DND-41 (cell line): ENCODE measurements around the gene PPFIA2.

Experiments
- ATAC-seq: fragments of 200-7000 bp; cut with Tn5 transposase; 3 replicates; pipeline ENCODE4 v1.9.1; 2021; ENCODE audit warnings: low read depth; ENCODE audit not compliant: insufficient read depth
- DNase-seq: peaks from one replicate; pipeline ENCODE4 v3.0.0-alpha.2; 2020
- H2AFZ ChIP-seq: 2 replicates; pipeline ENCODE4 v1.6.0; 2012; ENCODE audit warnings: low read depth, low read length
- H3K27ac ChIP-seq: 2 replicates; pipeline ENCODE4 v1.5.1; 2012; ENCODE audit warnings: low read length, inconsistent platforms
- H3K27me3 ChIP-seq: fragments of 200-600 bp; sonication (generic); 2 replicates; pipeline ENCODE4 v1.6.0; 2012; ENCODE audit warnings: low read length, mild to moderate bottlenecking, inconsistent platforms; ENCODE audit not compliant: insufficient read depth, poor library complexity
- H3K36me3 ChIP-seq: 2 replicates; pipeline ENCODE4 v1.5.1; 2012; ENCODE audit warnings: low read length, inconsistent platforms; ENCODE audit not compliant: insufficient read depth
- H3K4me1 ChIP-seq: 2 replicates; pipeline ENCODE4 v1.5.1; 2012; ENCODE audit warnings: mild to moderate bottlenecking, low read length; ENCODE audit not compliant: insufficient read depth
- H3K4me2 ChIP-seq: 2 replicates; pipeline ENCODE4 v1.6.0; 2012; ENCODE audit warnings: mild to moderate bottlenecking, moderate library complexity, low read length, inconsistent platforms; ENCODE audit not compliant: insufficient read depth
- H3K4me3 ChIP-seq, 2 experiments: fragments of 200-600 bp in 1 of 2; shearing (Covaris generic) in 1 of 2; 2 replicates each; pipeline ENCODE4 v1.5.1; 2012 to 2016; ENCODE audit warnings: inconsistent platforms in 2 of 2, low read length in 2 of 2, mild to moderate bottlenecking in 2 of 2, low read depth in 1 of 2, moderate library complexity in 1 of 2
- H3K79me2 ChIP-seq: 2 replicates; pipeline ENCODE4 v1.6.0; 2012; ENCODE audit warnings: low read length, inconsistent platforms; ENCODE audit not compliant: insufficient read depth
- H3K9ac ChIP-seq: 2 replicates; pipeline ENCODE4 v1.6.0; 2012; ENCODE audit warnings: low read depth, mild to moderate bottlenecking, inconsistent platforms, low read length, moderate library complexity
- H3K9me3 ChIP-seq: 2 replicates; pipeline ENCODE4 v1.5.1; 2012; ENCODE audit warnings: low read length, moderate library complexity, mild to moderate bottlenecking, inconsistent platforms; ENCODE audit not compliant: insufficient read depth, severe bottlenecking
- H4K20me1 ChIP-seq: 2 replicates; pipeline ENCODE4 v1.6.0; 2012; ENCODE audit warnings: low read length; ENCODE audit not compliant: insufficient read depth
- EZH2 ChIP-seq: IDR thresholded peaks from 3 replicates; pipeline ENCODE4 v1.6.1; 2012; ENCODE audit warnings: borderline replicate concordance, low read depth, mild to moderate bottlenecking, moderate library complexity, low read length, inconsistent platforms; ENCODE audit not compliant: severe bottlenecking
- TF ChIP-seq, protein P1 (sequence below): IDR thresholded peaks from 2 replicates; pipeline ENCODE4 v1.5.1; 2012; ENCODE audit warnings: borderline replicate concordance, low read length, moderate library complexity, mild to moderate bottlenecking; ENCODE audit not compliant: poor library complexity, severe bottlenecking; ENCODE audit errors: extremely low read depth

Gene PPFIA2

DNA sequence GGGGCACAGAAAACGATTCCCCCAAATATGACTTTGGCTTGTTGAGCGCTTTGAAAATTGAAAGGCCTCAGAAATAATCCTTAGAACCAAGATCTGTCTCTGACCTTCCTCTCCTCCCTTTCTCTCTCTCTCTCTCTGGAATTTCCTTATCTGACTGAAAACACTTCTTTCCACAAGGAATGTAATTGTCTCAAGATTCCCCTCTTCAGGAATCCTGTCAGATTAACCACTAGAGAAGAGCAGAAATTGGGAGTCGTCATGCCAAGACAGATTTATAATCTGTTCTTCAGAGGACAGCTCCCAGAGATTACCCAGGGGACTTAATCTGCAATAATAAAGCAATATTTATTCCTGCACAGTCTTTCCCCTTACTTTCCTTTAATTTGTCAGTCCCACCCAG is 363.7 kb downstream of the PPFIA2 start:
- H2AFZ ChIP-seq = no peak overlapping the region
- no peak for ATAC-seq
- no peaks in the 10 kb centered on the region for H3K9me3 ChIP-seq

DNA sequence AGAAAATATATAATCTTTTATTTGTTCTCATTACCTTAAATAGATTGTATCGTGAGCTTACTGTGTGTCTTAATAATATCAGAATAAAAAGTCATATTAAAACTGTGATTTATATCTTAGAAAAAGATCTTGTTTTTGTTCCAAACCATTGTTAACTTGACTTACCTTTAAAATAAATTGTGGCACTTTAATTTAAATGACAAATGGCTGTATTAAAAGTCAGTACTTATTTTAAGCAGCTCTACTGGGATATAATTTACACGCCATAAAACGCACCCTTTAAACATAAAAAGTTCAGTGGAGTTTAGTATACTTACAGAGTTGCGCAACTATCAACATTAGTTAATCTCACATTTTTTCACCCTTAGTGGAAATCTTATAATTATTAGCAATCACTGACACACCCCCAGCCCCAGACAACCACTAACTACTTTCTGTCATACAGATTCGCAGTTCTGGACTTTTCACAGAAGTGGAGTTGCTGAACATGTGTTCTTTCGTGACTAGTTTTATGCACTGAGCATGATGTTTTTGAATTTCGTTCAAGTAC is 369.5 kb downstream of the PPFIA2 start:
- Histone ChIP-seq H3K4me1 (no peaks in the 10 kb centered on the region), H3K4me3 (no peak overlapping the region), H2AFZ (no peak overlapping the region), H4K20me1 (no peaks in the 10 kb centered on the region), H3K36me3 (no peaks in the 10 kb centered on the region), H3K27ac (no peak overlapping the region), H3K9me3 (no peaks in the 10 kb centered on the region), H3K27me3 (no peaks in the 10 kb centered on the region), H3K9ac (no peak overlapping the region), H3K79me2 (no peaks in the 10 kb centered on the region), H3K4me2 (no peak overlapping the region)
- DNase-seq (no peak), ATAC-seq (no peak)
- TF ChIP-seq, protein P1, sequence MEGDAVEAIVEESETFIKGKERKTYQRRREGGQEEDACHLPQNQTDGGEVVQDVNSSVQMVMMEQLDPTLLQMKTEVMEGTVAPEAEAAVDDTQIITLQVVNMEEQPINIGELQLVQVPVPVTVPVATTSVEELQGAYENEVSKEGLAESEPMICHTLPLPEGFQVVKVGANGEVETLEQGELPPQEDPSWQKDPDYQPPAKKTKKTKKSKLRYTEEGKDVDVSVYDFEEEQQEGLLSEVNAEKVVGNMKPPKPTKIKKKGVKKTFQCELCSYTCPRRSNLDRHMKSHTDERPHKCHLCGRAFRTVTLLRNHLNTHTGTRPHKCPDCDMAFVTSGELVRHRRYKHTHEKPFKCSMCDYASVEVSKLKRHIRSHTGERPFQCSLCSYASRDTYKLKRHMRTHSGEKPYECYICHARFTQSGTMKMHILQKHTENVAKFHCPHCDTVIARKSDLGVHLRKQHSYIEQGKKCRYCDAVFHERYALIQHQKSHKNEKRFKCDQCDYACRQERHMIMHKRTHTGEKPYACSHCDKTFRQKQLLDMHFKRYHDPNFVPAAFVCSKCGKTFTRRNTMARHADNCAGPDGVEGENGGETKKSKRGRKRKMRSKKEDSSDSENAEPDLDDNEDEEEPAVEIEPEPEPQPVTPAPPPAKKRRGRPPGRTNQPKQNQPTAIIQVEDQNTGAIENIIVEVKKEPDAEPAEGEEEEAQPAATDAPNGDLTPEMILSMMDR = no peak
- TF ChIP-seq EZH2 = no peak

More for the DNA sequence above, 363.7 kb downstream of the PPFIA2 start:
- TF ChIP-seq EZH2 = no peak
- TF ChIP-seq, protein P1 = no peak
- no peak for DNase-seq
- no peaks in the 10 kb centered on the region for H3K79me2 ChIP-seq
- H3K9ac ChIP-seq = no peak overlapping the region
- no peaks in the 10 kb centered on the region for H4K20me1 ChIP-seq
- no peak overlapping the region for H3K4me3 ChIP-seq
- no peaks in the 10 kb centered on the region for H3K27me3 ChIP-seq
- no peak overlapping the region for H3K4me2 ChIP-seq
- no peaks in the 10 kb centered on the region for H3K4me1 ChIP-seq
- no peaks in the 10 kb centered on the region for H3K36me3 ChIP-seq
- no peak overlapping the region for H3K27ac ChIP-seq

DNA sequence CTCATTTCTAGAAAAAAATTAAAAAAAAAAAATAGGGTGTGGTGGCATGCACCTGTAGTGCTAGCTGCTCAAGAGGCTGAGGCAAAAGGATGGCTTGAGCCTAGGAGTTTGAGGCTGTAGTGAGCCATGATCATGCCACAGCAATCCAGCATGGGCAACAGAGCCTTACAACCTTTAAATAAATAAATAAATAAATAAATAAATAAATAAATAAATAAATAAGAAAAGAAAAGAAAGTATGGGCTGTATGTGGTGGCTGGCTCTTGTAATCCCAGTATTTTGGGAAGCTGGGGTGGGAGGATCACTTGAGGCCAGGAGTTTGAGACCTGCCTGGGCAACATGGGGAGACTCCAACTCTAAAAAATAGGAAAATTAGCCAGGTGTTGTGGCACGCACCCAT is 373.0 kb downstream of the PPFIA2 start:
- no peak overlapping the region for H3K27ac ChIP-seq
- H3K27me3 ChIP-seq = no peaks in the 10 kb centered on the region
- no peak overlapping the region for H2AFZ ChIP-seq
- H3K4me1 ChIP-seq = no peaks in the 10 kb centered on the region
- no peak overlapping the region for H3K9ac ChIP-seq
- H4K20me1 ChIP-seq = no peaks in the 10 kb centered on the region
- no peaks in the 10 kb centered on the region for H3K79me2 ChIP-seq
- H3K4me2 ChIP-seq = no peak overlapping the region
- TF ChIP-seq, protein P1 = no peak
- TF ChIP-seq EZH2 = no peak
- no peaks in the 10 kb centered on the region for H3K36me3 ChIP-seq
- DNase-seq (no peak), ATAC-seq (no peak)
- no peak overlapping the region for H3K4me3 ChIP-seq
- H3K9me3 ChIP-seq = no peaks in the 10 kb centered on the region

- H2AFZ ChIP-seq = no peak overlapping the region
- H3K27ac ChIP-seq = no peak overlapping the region
- DNase-seq (no peak), ATAC-seq (no peak)
- H3K4me3 ChIP-seq = no peak overlapping the region
- no peak overlapping the region for H3K9ac ChIP-seq
- H3K27me3 ChIP-seq = no peaks in the 10 kb centered on the region
- H3K79me2 ChIP-seq = no peaks in the 10 kb centered on the region
- H3K9me3 ChIP-seq = no peaks in the 10 kb centered on the region
- no peaks in the 10 kb centered on the region for H3K4me1 ChIP-seq
- no peaks in the 10 kb centered on the region for H4K20me1 ChIP-seq
- H3K4me2 ChIP-seq = no peak overlapping the region
- no peaks in the 10 kb centered on the region for H3K36me3 ChIP-seq
- TF ChIP-seq, protein P1 = no peak
- TF ChIP-seq EZH2 = no peak
Measured at GRCh38 chr12:81381951-81382350, 377.2 kb downstream of the PPFIA2 start.
